ENCODE measurements around the gene SLC7A14. TPM values are rescaled to one million over a fixed set of nuclear protein-coding genes. Genes with fewer than 3 reads are reported as not detected.
"Not testable (repeated sequence)": the region's sequence is repeated elsewhere in the genome, so short reads cannot be mapped to it uniquely, and the experiment has no call there.

SLC7A14 gene
- total and polyA plus RNA-seq, 2 of the 4 experiments (the other 2 are of a cell fraction), result 2.7 to 6.8 TPM

DNA sequence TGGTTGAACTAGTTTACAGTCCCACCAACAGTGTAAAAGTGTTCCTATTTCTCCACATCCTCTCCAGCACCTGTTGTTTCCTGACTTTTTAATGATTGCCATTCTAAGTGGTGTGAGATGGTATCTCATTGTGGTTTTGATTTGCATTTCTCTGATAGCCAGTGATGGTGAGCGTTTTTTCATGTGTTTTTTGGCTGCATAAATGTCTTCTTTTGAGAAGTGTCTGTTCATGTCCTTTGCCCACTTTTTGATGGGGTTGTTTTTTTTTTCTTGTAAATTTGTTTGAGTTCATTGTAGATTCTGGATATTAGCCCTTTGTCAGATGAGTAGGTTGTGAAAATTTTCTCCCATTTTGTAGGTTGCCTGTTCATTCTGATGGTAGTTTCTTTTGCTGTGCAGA, 18.3 kb downstream of the SLC7A14 start:
- H3K4me1 ChIP-seq (ENCODE audit: control insufficient read depth, insufficient read depth, low read length); H4K20me1 ChIP-seq (ENCODE audit: insufficient read depth, low read length); H3K4me3 ChIP-seq (ENCODE audit: insufficient read depth, low read depth, low read length); H3K9me3 ChIP-seq (ENCODE audit: control insufficient read depth, insufficient read depth, low read length); H3K4me2 ChIP-seq (ENCODE audit: low read depth, low read length); ATAC-seq (ENCODE audit: low read depth); DNase-seq; in situ Hi-C loops (cut with MboI; ENCODE audit: low sequenced_read_pairs); H3K9ac ChIP-seq (ENCODE audit: low read depth, low read length); dilution Hi-C loops (cut with HindIII; ENCODE audit: low sequenced_read_pairs, unreplicated experiment); H3K18ac ChIP-seq (ENCODE audit: low read depth, low read length); H3K56ac ChIP-seq (ENCODE audit: extremely low read depth, insufficient read depth, low read length); H3K4ac ChIP-seq (ENCODE audit: low read depth, low read length); H3K27me3 ChIP-seq (ENCODE audit: control insufficient read depth, insufficient read depth, low read length); POLR2A ChIA-PET (ENCODE audit: unreplicated experiment); H4K8ac ChIP-seq (ENCODE audit: low read depth in 2 of 2, low read length in 2 of 2); H3K14ac ChIP-seq (replicated peaks; ENCODE audit: low read depth, low read length); H2BK15ac ChIP-seq (ENCODE audit: low read depth, low read length); H3K9me1 ChIP-seq (ENCODE audit: insufficient read depth, low read length); H3K79me1 ChIP-seq (ENCODE audit: low read depth in 1 of 2, low read length in 2 of 2); CTCF ChIA-PET; BruUV-seq (replicated peaks); H3K23ac ChIP-seq (ENCODE audit: low read depth, low read length); H2AK5ac ChIP-seq (ENCODE audit: low read depth, low read length); H2BK120ac ChIP-seq (ENCODE audit: low read depth, low read length); intact Hi-C loops (cut with micrococcal nuclease); H4K91ac ChIP-seq (ENCODE audit: insufficient read depth, low read depth, low read length); H3K27ac ChIP-seq (ENCODE audit: insufficient read depth, low read length); H2BK20ac ChIP-seq (ENCODE audit: low read depth, low read length); H2AFZ ChIP-seq (replicated peaks; ENCODE audit: low read length, poor library complexity); H4K5ac ChIP-seq (ENCODE audit: low read depth, low read length); H2BK5ac ChIP-seq (ENCODE audit: low read depth, low read length, poor library complexity, severe bottlenecking); H2AK9ac ChIP-seq (replicated peaks; ENCODE audit: low read depth, low read length, poor library complexity); H3K36me3 ChIP-seq (ENCODE audit: control insufficient read depth, insufficient read depth, low read length): not testable (repeated sequence)
- no CpG with 5 or more reads among the region's 1 CpG for WGBS, 2 experiments (ENCODE audit: extremely low coverage in 2 of 2, insufficient read length in 1 of 2)

All from IMR-90 (cell line).